Skin of body (tissue), 2 donors: ENCODE results near the gene C17orf100. TPM values are rescaled to one million over a fixed set of nuclear protein-coding genes. Genes with fewer than 3 reads are reported as not detected.

Experiments
- DNase-seq: peaks from one replicate; lab custom pipeline; 2025; lab: John Stamatoyannopoulos, UW
- total RNA-seq: library from RNA; depleted of rRNA; stranded (reverse); fragments of >200 nt; gene quantifications from one replicate; pipeline ENCODE4 v1.2.3, GENCODE V29; 2014

The C17orf100 gene
- total RNA-seq, 1 donor from 2014 or later, result 0.89 TPM

- no peak for DNase-seq
Observed at GRCh38 chr17:6668727-6669425, 17.3 kb downstream of the C17orf100 start.

- DNase-seq, result no peak
Observed at GRCh38 chr17:6669479-6670212, 18.1 kb downstream of the C17orf100 start.

- no peak for DNase-seq
Observed at GRCh38 chr17:6670571-6670970, 19.0 kb downstream of the C17orf100 start.

GRCh38 chr17:6670999-6671398, 19.4 kb downstream of the C17orf100 start:
- DNase-seq, result no peak

- DNase-seq, result no peak
Observed at GRCh38 chr17:6671431-6671830, 19.9 kb downstream of the C17orf100 start.

GRCh38 chr17:6674586-6674985, 23.0 kb downstream of the C17orf100 start:
- no peak for DNase-seq

- DNase-seq, result no peak
Observed at GRCh38 chr17:6675201-6675825, 23.8 kb downstream of the C17orf100 start.

GRCh38 chr17:6676802-6677157, 25.2 kb downstream of the C17orf100 start:
- DNase-seq, result no peak

GRCh38 chr17:6677158-6677831, 25.7 kb downstream of the C17orf100 start:
- no peak for DNase-seq

GRCh38 chr17:6677946-6678345, 26.4 kb downstream of the C17orf100 start:
- DNase-seq, result no peak

GRCh38 chr17:6679241-6679640, 27.7 kb downstream of the C17orf100 start:
- no peak for DNase-seq

GRCh38 chr17:6681176-6681575, 29.6 kb downstream of the C17orf100 start:
- no peak for DNase-seq

GRCh38 chr17:6681671-6682070, 30.1 kb downstream of the C17orf100 start:
- DNase-seq, result no peak

- no peak for DNase-seq
Observed at GRCh38 chr17:6682339-6682738, 30.8 kb downstream of the C17orf100 start.

- DNase-seq, result no peak
Observed at GRCh38 chr17:6683081-6683684, 31.6 kb downstream of the C17orf100 start.

GRCh38 chr17:6683730-6684459, 32.3 kb downstream of the C17orf100 start:
- DNase-seq, result no peak

GRCh38 chr17:6684460-6684783, 32.9 kb downstream of the C17orf100 start:
- DNase-seq, result no peak

- DNase-seq, result no peak
Observed at GRCh38 chr17:6684881-6685767, 33.6 kb downstream of the C17orf100 start.

GRCh38 chr17:6686026-6686425, 34.5 kb downstream of the C17orf100 start:
- no peak for DNase-seq

- no peak for DNase-seq
Observed at GRCh38 chr17:6688944-6689343, 37.4 kb downstream of the C17orf100 start.
